Stomach (tissue), 4 donors: ENCODE data around the gene GABRG3.

Source experiments
- POLR2A ChIP-seq, 4 donors: fragments of 450-650 bp; IDR thresholded peaks; one replicate each; pipeline ENCODE4 v1.6.1; 2016; ENCODE audit warnings: antibody characterized with exemption in 4 of 4, control low read depth in 2 of 4, mild to moderate bottlenecking in 1 of 4, moderate library complexity in 1 of 4
- TF ChIP-seq, protein P1 (sequence below), 7 experiments: fragments of 450-650 bp in 4 of 7; fragments of 200-600 bp in 3 of 7; sonication (generic) in 3 of 7; IDR thresholded peaks; one replicate each; pipeline ENCODE4 v1.5.1; 2016 to 2019; ENCODE audit warnings: antibody characterized with exemption in 7 of 7, control low read depth in 2 of 7, mild to moderate bottlenecking in 1 of 7

- no peak for TF ChIP-seq POLR2A (IDR thresholded peaks at IDR 0.05)
- TF ChIP-seq, protein P1, sequence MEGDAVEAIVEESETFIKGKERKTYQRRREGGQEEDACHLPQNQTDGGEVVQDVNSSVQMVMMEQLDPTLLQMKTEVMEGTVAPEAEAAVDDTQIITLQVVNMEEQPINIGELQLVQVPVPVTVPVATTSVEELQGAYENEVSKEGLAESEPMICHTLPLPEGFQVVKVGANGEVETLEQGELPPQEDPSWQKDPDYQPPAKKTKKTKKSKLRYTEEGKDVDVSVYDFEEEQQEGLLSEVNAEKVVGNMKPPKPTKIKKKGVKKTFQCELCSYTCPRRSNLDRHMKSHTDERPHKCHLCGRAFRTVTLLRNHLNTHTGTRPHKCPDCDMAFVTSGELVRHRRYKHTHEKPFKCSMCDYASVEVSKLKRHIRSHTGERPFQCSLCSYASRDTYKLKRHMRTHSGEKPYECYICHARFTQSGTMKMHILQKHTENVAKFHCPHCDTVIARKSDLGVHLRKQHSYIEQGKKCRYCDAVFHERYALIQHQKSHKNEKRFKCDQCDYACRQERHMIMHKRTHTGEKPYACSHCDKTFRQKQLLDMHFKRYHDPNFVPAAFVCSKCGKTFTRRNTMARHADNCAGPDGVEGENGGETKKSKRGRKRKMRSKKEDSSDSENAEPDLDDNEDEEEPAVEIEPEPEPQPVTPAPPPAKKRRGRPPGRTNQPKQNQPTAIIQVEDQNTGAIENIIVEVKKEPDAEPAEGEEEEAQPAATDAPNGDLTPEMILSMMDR (IDR thresholded peaks at IDR 0.05): no peak
Measured at GRCh38 chr15:27165590-27165989, 194.6 kb downstream of the GABRG3 start.
